Amygdala (tissue), 56 donors: ENCODE results near the gene ARHGEF3.
"Not testable (repeated sequence)": the region's sequence is repeated elsewhere in the genome, so short reads cannot be mapped to it uniquely, and the experiment has no call there.

Experiments
- DNase-seq, 56 donors: peaks; one replicate each; lab custom pipeline; 2025; lab: John Stamatoyannopoulos, UW

The ARHGEF3 gene

DNA sequence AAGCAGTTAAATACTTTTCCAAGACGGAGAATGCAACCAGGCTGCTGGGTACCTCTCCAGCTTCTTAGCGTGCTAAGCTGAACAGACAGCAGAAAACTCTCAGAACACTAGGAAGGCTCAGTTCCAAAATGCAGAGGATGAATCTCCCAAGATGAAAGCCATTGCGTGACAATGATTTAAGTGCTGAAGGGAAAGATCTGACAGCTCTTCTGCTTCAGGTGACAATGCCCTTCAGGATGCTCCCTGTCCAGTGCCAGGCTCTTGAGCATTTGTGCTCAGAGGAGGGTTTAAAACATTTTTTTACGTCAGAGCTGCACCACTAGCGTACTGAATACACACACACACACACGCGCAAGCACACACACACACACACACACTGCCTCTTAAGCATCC lies 26.3 kb downstream of the ARHGEF3 start:
- peak in 3 of 56 donors; percentile 10 to 53 (median 33) for DNase-seq

DNA sequence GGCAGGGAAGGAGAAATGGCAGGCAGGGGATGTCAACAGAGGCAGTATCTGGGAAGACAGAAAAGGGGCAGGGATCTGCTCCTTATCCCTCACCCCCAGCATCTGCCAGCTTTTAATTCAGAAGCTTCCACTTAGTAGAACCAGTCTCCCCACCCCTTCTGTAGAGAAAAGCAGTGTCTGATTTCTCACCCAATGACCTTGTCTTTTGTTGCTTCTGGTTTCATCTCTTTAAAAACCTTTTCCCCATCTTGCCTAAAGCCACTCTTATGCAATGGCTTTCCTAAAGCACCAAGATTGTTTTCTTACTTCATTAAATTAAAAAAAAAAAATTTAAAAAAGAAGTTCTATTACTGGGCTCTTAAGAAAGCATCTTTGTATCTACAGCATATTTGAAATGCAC lies 27.8 kb downstream of the ARHGEF3 start:
- DNase-seq = no peak

GRCh38 chr3:56772952-56773938 lies 28.5 kb downstream of the ARHGEF3 start:
- no peak for DNase-seq

DNA sequence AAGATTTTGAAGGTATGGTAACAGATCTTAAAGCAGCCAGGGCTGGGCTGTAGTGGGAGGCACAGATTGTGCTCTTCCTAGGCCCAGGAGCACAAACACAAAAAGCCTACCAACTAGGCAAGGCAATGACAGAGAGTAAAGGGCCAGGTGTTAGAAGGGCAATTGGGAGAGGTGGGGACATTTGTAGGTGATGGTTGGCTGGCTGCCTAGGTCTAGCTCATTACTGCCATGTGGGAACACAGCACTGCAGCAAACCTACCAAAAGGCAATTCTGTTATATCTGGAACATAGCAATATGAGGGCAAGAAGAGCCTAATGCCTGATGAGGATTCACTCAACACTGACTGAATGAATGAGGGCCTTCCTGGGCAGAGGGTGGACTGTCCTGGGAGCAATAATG lies 30.4 kb downstream of the ARHGEF3 start:
- DNase-seq = no peak

DNA sequence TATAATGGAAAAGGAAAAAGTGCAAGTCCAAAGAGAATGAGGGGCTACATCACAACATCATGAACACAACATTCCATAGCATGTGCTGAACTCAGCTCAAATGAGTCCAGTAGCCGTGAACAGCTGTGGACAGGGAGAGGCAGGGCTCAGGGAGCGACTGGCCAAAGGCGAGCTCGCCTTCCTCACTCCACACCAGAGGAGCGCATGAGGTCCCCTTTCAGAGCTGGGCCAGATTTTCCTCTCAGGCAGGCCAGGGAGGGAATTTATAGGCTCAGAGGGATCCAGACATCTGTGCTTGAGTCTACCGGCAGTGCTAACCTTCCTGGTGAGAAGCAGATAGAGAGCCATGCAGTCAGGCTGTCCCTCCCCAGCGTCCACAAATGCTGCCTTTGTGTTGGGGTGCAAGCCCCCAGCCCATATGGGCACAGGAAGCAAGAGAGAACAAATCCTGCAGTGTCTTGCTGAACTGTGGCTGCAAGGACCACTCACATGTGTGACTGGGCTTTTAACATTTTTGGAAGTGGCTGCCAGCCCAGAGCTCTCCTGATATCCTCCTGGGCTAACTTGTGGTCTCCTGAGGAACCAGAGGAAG lies 32.5 kb downstream of the ARHGEF3 start:
- DNase-seq = peak in 2 of 56 donors; percentile 11 to 15

DNA sequence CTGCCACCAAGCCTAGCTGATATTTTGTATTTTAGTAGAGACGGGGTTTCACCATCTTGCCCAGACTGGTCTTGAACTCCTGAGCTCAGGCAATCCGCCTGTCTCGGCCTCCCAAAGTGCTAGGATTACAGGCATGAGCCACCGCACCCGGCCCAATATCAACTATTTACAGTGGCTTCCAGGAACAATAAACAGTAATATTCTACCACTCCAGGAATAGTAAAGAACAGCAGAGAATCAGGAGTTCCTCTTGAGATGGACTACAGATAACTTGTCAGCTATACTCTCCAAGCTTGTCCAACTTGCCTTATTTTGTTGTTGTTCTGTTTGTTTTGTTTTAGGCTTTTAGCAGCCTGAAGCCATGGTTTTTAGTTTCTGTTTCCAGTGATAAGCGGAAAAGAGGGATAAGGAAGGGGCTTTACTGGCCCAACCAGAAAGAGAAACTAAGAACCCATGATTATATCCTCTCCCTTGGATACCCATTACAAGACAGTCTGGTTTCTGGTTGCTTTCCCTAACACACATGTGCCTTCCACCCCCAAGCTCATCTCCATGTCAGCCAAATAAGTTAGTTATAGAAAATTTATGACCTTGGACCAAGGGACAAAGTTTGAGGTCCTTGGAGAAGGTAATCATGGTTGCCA lies 36.7 kb downstream of the ARHGEF3 start:
- DNase-seq = no peak

- no peak for DNase-seq
Measured at GRCh38 chr3:56764184-56764583, 37.6 kb downstream of the ARHGEF3 start.

DNA sequence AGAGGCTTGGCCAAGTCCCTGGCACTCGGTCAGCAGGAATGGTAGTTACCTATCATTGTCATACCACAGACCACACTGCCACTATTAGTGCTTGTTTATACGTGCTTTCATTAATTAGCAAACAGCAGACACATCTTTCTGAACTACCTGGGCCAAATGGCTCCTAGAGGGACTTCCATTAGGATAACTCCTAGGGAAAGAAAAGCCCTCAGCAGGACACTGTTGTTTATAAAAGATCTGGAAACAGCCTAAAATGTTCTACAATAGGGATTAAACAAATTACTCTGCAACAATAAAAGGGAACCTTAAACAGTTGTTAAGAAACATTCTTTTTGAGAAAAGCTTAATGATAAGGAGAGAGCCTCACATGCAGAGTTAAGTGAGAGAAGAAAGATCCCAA lies 38.5 kb downstream of the ARHGEF3 start:
- no peak for DNase-seq

- no peak for DNase-seq
Measured at GRCh38 chr3:56762718-56763117, 39.0 kb downstream of the ARHGEF3 start.

- no peak for DNase-seq
Measured at GRCh38 chr3:56761887-56762651, 39.7 kb downstream of the ARHGEF3 start.

DNA sequence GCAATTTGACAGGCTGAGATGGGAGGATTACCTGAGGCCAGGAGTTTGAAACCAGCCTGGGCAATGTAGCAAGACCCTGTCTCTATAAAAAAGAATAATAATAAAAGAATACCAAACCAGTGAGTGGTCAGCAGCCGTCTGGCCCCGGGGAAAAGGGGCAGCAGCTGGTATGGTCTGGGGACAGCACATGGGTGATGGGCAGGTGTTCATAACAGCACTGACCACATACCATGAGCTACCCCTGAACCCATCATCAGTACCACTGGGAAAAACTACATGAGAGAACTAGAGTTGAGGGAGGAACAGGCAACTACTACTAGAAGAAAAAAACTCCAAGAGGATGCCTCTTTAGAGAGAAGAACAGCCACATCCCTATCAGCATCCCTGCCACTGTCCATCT lies 40.7 kb downstream of the ARHGEF3 start:
- no peak for DNase-seq

GRCh38 chr3:56759532-56759931 lies 42.2 kb downstream of the ARHGEF3 start:
- no peak for DNase-seq

GRCh38 chr3:56758539-56758981 lies 43.2 kb downstream of the ARHGEF3 start:
- no peak for DNase-seq

- not testable (repeated sequence) for DNase-seq
Measured at GRCh38 chr3:56758042-56758441, 43.7 kb downstream of the ARHGEF3 start.

DNA sequence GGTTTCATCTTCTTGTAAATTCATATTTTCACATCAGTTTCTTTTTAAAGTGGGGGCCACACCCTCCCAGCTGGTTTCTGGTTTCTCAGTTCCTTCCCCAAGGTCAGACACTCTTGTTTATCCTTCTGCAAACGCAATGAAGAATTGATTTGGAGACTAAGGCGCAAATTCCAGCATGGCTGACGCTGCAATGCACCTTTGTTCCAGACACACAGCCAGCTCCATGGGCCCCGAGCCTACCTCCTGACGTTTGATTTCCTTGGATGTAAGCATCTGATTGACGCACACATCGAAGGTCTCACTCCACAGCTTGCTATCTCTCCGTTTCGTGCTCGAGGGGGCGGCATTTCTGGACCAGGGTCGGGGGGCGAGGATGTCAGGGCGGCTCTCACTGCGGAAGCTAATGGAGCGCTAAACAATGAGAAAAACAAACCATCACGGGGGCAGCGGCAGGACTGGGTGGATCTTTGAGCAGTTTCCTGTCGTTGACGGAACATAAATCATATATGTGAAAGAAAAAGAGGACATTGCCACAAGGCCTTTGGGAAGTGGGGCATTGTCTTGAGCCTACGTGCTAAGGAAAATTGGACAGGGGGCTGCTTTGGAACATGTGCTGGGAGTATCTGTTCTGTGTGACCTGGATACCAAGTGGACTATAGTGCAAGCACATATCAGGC lies 46.9 kb downstream of the ARHGEF3 start:
- no peak for DNase-seq

GRCh38 chr3:56753206-56753820 lies 48.4 kb downstream of the ARHGEF3 start:
- DNase-seq = no peak

GRCh38 chr3:56751056-56751707 lies 50.6 kb downstream of the ARHGEF3 start:
- no peak for DNase-seq

DNA sequence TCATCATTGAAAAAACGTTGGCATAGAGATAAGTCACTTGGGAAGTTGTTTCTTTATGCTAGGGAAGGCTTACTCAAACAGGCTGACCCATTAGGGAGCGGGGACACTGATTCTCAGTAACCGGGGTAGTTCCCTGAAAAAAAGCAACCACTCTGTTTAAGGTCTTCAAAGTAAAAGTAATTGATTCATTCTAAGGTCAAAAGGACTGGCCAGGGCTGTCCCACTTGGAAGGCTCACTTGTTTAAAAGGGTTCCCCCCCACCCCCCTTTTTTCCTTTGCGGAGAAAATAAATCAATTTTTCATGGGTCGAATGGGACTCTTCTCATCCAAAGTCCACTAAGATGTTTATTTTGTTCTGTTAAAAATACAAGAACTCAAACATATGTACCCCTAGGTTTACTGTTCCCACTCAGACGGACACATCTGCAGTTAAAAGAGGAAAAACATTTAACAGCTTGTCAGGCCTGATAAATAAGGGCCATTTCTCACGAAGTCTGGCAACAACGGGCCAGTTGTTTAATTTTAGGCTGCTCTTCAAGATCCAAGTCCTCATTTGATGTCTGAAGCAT lies 53.0 kb downstream of the ARHGEF3 start:
- DNase-seq = no peak

- no peak for DNase-seq
Measured at GRCh38 chr3:56747150-56747549, 54.6 kb downstream of the ARHGEF3 start.
